CD4-positive, alpha-beta T cell treated with Interleukin-15 for 4 hours (primary cell): ENCODE measurements around the gene CER1.

Source experiments
- DNase-seq: peaks from one replicate; pipeline ENCODE4 v3.0.0-alpha.2; 2020; ENCODE audit warnings: low spot score

The CER1 gene, protein sequence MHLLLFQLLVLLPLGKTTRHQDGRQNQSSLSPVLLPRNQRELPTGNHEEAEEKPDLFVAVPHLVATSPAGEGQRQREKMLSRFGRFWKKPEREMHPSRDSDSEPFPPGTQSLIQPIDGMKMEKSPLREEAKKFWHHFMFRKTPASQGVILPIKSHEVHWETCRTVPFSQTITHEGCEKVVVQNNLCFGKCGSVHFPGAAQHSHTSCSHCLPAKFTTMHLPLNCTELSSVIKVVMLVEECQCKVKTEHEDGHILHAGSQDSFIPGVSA

DNA sequence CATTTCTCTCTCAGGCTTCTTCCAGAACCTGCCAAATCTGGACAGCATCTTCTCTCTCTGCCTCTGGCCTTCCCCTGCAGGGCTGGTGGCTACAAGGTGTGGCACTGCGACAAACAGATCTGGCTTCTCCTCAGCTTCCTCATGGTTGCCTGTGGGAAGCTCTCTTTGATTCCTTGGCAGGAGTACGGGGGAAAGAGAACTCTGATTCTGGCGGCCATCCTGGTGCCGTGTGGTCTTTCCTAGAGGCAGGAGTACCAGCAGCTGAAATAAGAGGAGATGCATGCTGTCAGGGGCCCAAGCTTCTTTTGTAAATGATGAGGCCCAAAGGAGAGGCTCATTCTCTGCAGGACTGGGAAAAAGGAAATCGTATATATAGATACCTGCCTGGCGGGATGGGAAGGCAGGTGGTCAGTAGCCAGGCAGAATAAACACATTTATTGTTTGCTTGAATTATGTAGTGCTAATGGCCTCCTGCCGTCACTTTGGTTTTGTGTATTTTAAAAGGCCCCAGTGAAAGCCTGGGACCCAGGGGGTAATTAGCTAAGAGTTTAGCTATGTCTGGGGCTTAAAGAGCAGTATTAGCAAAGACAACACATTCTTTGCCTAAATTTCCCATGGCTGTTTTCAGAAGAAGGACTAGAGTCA is at the start of gene CER1:
CER1 (minus strand) TSS at position 343 of the 645 bp plus-strand sequence; CDS start at position 282, 61 bp downstream.
- no peak for DNase-seq

DNA sequence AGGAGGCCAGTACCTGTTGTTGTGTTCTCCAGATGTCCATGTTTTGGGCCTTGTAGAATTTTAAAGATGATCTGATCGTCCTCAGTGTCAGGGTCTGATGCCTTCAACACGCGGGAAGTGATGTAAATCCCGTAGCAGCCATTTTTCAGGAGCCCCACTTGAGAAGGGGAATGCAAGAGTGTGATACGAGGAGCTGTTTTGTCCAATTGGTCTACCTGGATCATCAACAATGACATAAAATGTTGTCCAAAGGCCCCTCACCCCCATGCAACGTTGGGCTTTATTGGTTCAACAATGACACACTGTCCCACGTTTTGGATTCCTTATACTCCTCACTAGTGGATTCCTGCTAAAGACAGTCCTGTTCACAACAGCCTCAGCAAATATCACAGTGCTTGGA is 48.1 kb upstream of the CER1 start:
- no peak for DNase-seq

DNA sequence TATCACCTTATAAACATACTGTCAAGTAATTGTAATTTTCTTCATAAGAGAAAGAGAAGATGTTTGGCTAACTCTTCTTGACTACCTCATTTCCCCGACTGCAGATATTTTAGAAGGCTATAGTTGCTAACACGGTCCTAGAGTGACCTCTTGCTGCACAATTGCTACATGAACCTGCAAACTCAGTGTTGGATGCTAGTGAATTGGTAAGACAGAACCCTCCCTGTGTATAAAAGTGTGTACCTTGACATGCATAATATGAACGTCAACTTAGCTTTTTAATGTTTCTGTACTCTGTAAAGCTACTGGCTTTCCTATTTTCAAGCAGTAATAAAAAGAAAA is 46.7 kb upstream of the CER1 start:
- DNase-seq = no peak

DNA sequence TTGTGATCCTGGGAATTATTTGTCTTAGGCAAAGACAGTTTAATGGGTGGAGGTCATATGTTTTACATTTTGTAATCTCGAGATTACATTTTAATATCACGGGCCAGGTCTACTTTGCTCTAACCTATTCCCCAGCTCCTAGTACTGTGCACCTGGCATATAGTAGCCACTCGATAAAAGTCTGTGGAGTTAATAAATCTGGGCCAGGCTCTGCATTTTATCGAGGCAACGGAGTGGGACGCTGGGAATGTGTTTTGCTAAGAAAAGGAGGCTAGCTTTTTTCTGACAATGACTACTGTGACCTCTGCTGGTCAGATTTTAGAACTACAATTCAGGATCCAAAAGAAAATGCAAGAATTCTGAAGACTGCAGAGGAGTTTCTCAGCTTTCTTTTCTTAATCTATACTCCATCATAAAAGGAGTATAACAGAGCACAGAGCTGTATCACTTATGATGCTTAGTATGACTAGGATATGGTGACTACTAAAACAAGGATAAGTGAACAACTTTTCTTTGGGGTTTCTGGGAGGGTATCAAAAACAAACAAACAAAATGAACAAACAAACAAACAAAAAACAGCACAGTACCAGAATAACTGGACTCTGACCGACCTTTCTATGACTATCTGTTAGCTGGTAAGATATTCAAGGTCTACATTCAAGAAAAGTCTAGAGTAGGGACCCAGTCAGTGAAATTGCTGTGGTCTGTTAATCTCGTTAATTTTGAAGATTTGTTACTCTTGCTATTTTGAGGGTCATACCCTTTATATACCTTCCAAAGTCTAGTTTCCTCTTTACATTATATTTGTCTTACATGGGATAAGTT is 46.1 kb upstream of the CER1 start:
- peak; percentile 33 for DNase-seq

DNA sequence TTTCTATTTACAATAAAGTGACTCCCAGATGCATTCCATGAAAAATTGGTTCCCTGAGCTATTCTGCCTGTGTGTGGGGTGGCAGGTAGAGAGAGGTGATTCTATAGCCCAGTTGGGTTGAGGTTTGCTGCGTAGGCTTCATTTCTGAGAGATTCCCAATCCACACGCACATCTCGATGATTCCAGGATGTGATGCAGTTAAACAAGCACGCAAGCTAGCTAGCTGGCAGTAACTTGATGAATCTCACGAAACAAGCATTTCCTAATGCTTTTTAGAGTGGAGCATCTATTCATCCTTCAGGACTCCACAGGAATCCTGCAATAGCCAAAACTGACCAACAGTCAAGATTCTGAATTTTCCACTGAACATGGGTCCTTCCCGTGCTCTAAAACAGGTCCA is 43.8 kb upstream of the CER1 start:
- no peak for DNase-seq

DNA sequence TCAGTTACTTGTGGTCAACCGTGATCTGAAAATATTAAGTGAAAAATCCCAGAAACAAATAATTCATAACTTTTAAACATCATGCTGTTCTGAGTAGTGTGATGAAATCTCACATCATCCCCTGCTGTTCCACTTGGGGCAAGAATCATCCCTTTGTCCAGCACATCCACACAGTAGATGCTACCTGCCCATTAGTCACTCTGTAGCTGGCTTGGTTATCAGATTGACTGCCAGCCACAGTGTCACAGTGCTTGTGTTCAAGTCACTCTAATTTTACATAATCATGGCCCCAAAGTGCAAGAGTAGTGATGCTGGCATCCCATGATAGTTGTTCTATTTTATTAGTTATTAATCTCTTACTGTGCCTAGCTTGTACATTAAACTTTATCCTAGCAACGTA is 39.1 kb upstream of the CER1 start:
- DNase-seq = no peak

DNA sequence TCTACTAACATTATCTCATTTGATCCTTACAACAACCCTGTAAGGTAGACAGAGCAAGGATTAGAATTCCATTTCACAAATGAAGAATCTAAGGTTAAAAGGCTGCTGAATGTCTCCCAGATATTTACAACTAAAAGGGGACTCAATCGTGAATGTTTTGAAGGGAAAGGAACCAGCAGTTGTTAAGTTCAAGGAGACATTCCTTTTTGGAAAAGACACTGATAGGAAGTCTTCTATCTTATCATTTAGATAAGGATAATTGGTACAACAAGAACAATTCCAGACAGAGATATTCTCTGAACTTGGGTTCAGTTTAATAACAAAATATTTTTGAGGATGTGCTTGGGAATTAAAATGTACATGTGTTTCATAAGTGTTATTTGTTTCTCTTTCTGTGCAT is 37.5 kb upstream of the CER1 start:
- DNase-seq = no peak

DNA sequence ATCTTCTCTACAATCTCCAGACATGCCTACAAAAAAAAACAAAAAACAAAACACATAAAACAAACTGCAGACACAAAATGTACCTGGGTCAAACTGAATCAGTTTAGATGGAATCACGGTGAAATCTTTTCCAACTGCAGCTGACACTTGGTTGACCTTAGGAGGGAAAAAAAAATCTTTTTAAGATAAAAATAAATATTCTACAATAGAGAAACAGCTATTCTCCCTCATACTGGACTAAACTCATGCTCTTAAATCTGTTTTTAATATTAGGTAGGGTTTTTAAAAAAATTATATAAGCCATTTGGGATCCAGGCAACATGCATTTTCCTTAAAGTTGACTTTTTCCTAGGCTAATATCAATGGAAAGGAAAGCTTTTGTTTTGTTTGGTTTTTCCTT is 33.8 kb upstream of the CER1 start:
- DNase-seq = no peak

DNA sequence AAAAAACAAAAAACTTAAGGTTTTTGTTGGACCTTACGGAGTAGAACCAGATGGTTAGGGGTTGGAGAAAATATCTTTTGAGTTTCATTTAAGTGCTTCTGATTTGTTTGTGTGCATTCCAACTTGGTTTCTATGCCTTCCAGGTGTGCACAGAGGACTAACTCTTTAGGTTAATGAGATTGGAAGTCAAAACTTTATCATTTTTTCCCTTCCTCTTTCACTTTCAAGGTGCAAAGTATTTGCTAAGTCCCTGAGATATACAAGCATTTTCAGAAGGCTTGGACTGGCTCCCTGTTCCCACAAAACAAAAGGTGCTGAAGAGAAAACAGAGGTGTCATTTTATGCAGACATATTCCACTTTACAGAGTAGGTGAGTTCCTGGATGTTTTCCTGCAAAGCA is 30.3 kb upstream of the CER1 start:
- DNase-seq = no peak

DNA sequence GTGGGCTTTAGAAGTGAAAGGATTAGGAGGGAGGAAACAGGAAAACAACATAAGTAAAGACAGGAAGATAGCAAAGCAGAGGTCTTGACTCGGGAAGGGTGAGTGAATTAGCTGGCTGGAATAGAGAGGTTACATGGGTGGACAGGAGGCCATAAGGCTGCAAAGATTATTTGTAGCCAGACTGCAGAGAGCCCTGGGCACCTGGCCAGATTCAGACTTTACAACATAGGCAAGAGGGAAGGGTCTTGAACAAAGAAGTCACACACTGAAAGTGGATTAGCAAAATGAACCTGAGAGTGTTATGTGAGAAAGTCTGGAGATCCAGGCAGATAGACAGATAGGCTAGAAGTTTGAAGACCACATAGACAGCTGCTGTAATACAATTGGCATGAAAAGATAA is 29.7 kb upstream of the CER1 start:
- DNase-seq = no peak

DNA sequence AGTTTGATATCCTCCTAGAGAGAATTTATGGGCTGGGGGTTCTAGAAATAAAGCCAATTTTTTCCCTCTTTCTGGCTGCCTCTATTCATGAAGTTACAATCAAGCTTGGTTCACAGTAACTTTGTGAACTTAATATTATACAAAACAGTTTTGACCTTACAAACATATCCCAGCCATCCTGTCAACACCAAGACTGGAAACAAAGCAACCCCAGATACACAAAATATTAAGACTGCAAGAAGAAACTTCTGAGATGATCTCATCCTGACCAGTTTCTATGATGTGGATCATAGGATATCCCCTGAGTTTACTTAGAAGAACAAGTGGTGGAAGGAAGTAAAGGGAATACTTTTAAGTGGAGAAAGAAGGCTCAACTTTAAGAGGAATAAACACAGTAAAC is 28.3 kb upstream of the CER1 start:
- no peak for DNase-seq

DNA sequence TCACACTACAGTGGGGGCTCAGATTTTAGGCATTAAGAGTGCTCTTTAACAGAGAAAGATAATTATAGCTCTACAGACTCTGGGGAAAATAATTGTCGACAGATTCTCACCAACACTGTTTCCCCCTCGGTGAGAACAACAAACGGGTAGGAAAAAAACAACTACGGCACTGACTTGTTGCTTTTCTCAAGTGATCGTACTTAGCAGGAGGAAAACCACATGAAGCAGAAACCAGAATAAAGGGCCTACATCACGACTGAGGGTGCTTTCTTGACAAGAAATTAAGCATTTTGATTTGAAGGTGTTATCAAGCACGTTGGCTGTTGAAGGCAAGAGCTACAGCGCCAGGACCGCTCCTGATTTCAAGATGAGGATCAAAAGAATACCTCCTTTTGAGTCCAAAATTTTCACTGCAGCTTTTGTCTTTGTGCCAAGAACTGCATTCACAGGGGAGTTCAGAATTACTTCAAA is 27.2 kb upstream of the CER1 start:
- no peak for DNase-seq

DNA sequence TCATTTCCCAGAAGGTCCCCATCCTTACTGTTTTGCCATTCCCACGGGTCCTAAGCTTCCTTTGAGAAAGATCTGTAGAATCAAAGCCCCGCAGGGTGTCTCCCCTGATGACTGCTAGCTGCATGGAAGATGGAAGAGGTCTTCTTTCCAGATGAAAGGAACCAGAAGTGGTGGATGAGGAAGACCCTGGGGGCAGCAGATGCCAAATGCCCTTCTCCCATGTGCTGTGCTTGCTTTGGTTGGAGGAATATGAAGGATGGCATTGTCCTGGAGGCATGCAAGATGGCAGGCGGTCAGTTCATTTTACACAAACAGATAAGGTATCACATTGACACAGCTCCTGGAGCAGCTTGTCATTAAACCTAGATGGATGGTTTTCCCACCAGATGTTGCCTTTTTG is 25.8 kb upstream of the CER1 start:
- DNase-seq = no peak

DNA sequence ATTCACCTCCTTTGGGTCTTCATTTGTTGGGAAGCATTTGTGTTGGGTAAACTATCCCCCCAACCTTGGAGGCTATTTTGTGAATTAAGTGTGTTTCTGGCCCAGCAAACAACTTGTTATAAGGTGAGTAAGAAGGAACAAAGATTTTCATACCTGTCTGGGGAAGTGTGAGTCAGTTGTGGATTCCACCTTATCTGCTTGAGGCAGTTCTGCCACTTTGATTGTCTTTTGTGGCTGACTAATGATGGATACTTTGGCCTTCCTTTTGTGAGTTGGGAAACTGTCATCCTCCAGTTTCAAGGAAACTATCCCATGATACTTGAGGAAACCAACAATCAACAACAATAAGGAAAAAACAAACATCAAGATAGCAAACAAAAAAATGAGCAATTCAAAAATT is 24.6 kb upstream of the CER1 start:
- no peak for DNase-seq

DNA sequence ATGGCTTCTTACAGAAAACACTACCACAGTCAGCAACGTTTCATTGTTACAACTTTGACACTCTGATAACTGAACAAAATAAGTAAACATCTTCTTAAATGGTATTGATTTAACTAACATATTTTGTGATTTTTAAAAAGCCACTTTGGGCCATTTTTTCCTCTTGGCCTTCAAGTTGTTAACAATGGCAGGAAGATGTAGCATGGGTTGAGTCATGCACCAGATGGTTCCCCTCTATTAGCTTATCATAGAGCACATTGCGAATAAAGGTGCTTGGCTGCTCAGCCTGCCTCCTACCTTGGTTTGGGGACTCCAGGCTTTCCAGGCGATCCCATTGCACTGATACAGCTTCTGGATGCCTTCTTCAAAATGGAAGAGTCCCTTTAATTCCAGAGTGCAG is 24.1 kb upstream of the CER1 start:
- DNase-seq = no peak

DNA sequence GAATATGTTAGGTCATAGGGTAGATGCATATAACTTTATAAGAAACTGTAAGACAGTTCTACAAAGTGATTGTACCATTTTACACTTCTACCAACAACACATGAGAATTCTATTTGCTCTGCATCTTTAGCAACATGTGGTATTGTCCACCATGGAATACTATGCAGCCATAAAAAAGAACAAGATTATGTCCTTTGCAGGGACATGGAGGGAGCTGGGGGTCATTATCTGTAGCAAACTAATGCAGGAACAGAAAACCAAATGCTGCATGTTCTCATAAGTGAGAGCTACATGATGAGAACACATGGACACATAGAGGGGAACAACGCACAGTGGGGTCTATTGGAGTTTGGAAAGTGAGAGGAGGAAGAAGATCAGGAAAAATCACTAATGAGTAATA is 22.2 kb upstream of the CER1 start:
- no peak for DNase-seq

DNA sequence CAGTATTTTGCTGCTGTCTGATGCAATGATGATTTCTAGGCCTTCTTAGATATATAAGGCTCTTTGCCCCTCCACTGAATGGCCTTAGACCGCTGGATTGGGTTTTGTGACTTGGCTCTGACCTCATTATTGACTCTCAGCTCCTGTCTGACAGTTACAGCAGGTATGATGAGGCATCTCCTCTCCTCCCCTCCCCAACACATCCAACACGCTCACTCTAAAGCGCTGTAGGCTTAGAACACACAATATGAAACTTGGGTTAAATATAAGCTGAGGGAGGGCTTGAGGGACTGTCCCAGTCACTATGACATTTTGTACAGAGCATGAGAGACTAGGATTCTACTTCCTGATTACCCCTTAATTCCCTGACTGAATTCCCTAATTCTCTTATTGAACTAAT is 18.8 kb upstream of the CER1 start:
- DNase-seq = no peak

DNA sequence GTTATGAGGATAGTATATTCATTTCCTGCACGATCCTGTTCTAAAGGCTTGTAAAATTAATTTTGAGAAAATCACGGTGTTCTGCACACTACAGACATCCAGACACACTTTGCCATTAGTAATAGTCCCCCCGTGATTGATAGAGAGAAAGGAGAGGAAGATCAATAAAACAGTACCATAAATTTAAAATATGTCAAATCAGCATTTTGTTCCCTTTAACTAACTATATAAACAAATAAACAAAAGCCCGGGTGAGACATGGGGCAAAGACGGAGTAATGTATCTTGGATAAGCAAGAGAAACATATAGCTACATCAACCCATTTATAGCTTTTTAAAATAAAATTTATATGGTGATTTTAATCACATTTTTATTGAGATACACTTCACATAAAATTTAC is 10.6 kb upstream of the CER1 start:
- DNase-seq = no peak

DNA sequence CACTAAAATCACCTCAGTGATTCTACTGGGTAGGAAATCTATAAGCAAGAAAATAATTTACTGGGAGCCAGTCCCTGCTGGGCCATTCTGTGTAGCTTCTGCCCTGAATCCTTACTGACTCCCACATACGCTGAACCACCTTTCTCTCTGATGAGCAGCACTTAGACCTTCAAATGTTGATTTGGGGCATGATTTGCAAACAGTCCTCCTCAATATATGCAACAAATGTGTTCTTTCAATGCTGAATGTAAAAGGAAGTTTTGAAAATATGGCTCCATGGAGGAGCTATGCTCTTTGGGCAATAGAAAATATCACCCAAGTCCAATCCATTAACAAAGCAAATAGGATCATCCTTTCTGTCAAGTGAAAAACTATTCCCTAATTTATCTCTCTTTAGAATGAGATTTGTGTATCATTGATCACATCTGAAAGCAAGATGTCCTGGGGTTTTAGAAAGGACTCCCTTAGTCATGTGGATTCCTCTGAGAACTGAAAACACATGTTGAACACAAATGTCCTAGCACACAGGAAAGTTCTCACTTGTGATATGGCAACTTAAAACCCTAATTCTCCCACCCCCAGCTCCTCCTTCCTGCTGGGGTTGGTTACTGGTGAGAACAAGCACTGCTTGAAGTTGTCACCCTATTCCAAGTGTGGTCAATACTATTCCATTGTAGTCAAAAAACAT is 8.9 kb upstream of the CER1 start:
- no peak for DNase-seq

DNA sequence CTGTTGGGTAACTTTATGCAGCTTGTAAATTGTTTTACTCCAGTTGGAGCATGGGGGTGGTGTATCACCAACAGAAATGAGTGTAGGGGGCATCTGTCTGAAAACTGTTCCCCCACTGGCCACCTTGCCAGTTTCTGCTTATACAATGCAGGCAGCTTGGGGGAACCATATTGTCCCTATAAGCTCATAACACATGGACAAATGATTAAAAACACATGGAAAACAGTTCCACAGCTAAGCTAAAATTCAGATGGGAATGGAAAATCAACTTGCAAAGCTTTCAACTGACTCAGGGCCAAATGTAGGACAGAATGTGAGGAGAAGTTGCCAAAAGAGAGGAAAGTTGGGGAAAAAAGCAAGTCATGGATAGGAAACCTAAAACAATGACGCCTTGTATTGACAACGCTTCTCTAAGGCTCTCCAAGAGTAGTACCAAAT is 7.9 kb upstream of the CER1 start:
- DNase-seq = no peak

DNA sequence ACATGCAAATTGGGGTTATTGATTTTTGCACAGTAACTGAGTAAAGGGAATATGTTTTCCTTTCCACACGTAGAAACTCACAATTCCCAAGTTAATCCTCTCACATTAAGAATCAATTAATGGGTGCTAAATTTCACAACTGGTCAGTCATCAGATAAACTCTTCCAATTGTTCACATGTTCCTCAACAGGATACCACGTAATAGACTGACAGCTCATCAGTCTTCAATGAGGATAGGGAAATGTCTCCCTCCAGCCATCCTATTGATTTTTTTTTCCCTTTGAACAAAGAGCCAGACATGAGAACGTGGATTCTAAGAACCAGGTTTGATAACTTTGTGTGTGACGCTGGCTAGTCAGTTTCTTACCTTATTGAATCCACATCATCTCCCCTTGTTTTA is 768 bp upstream of the CER1 start:
- no peak for DNase-seq

DNA sequence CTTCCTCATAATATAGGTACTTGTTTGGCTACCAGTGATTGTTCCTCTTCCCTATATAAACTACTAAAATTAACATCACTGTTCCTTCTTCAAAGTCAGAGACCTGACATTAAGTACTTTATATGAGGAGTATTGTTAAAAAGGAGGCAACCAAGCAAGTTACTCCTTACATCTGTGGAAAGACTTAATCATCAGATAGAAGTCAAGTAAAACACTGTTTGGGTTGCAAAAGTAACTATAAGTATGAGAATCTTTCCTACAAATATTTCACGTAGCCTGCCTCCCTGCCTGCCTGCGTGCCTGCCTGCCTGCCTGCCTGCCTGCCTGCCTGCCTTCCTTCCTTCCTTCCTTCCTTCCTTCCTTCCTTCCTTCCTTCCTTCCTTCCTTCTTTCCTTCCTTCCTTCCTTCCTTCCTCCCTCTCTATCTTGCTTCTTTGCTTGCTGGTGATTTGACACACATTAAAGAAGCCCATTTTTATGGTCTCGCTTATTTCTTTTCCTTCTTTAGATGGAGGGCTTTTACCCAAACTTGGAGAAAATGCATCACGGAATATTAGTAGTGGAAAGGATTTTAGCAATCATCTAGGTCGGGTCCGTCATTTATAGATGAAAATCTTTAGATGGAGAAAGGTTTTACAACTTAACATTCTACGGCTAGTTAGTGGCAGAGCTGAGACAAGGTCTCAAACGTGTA is 3.2 kb downstream of the CER1 start:
- DNase-seq = no peak
